GM21515 (cell line): ENCODE results near the gene DNAI4.
"Not testable (repeated sequence)": the region's sequence is repeated elsewhere in the genome, so short reads cannot be mapped to it uniquely, and the experiment has no call there.

Experiments used
- ATAC-seq: cut with Tn5 transposase; IDR thresholded peaks from one replicate; pipeline ENCODE4 v1.9.1; 2021; ENCODE audit not compliant: unreplicated experiment

The DNAI4 gene

DNA sequence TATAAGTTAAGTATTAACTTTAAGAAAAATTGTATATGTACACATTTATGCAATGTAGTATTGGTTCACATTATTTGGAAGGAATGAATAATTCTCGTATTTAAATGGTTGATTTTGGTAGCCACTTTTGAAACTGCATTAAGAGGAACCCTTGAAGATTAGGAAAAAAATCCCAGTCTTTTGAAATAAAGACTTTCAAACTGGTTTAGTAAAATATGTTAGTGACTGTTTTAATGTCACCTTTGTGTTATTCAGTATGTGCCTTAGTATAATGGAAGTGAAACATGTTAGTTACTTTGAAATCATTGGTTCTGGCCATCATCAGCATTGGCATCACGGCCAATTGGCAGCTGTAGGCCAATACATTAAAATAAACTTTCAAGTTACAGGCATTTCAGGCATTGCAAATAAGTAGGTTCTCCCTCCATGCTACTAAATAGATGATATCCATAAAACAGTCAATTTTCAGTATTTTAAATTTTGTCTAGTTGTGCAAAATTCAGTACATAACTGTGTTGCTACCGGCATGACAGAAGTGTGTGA lies 4.6 kb upstream of the DNAI4 start:
- no peak for ATAC-seq

- ATAC-seq: no peak
Measured at GRCh38 chr1:66927528-66927927, 2.9 kb upstream of the DNAI4 start.

DNA sequence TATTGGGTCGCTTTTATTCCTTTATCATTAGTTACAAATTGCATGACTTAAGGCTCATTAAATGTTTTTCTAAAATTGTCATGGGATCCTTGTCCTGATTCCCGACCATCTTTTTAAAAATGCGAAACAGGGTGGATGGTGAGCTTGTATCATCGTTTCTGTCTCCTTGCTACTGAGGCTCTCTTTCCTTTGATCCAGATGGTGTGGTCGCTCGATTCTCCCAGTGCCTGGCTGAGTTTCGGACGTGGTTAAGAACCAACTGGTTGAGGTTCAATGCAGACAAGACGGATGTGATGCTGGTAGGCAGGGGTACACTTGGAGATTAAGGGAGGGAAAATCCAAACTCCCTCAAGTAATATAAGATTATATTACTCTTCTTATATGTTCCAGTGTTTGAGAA lies 1.3 kb upstream of the DNAI4 start:
- ATAC-seq: no peak

DNA sequence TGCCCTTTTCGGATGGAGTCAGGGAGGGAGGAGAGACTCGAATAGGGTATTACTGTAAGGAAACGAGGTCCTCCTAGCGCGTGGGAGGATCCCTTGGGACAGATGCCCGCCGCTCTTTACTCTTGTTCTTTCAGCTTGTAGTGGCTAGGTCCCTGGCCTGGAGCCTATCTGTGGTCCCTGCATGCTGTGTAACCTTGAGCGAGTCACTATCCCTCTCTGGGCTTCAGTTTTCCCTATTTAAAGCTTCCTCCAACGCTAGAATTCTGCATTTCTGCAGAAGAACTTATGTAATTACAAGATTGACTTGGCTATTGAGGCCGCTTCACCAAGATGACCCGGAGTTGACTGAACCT lies 878 bp upstream of the DNAI4 start:
- peak; percentile 0 for ATAC-seq

- no peak for ATAC-seq
Measured at GRCh38 chr1:66920543-66920942, 4.1 kb downstream of the DNAI4 start.

DNA sequence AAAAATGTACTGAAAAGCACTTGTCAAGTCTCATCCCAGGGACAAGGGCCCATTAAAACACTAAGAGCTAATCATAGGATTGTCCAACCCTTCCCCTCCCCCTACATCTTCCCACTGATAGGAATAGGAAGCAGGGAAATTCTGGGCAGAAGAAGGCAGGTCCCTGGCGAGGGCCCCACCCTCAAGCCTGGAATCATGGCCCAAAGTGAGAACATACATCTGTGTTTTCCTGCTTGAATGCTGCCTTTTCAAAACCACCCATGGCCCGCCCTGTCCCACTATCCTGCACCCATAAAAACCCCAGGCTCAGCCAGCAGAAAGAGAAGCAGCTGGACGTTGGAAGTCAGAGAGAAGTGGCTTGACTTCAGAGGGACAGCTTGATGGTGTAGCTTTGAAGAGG lies 4.8 kb downstream of the DNAI4 start:
- ATAC-seq: no peak

DNA sequence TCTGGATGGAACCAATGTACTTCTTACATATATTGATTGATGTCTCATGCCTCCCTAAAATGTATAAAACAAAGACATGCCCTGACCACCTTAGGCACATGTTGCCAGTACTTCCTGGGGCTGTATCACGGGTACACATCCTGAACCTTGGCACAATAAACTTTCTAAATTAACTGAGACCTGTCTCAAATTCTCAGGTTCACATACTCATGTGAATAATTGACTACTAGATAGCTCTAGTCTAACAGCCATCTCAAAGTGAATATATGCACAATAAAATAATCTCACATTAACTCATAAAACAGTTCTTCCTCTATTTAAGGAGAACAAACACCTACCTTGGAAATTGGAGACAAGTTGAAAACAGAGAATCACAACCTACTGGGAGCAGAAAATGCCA lies 5.6 kb downstream of the DNAI4 start:
- ATAC-seq: no peak

DNA sequence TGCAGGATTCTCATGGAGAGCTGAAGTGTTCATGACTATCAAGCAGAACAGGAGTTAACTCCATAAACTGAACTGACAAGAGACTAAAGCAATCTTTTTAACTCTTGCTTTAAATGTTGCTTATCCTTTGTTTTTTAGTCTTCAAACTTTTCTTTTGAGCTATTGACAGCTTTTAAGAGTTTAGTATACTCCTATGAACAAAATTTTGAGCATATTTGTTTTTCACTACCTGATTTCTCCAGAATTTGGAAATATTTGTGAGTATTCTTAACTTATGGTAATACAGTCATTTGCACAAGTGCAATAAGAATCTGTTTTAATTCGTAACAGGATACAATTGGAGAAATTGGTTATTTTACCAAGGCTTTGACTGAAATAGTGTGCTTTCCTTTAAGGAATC lies 7.2 kb downstream of the DNAI4 start:
- ATAC-seq: no peak

DNA sequence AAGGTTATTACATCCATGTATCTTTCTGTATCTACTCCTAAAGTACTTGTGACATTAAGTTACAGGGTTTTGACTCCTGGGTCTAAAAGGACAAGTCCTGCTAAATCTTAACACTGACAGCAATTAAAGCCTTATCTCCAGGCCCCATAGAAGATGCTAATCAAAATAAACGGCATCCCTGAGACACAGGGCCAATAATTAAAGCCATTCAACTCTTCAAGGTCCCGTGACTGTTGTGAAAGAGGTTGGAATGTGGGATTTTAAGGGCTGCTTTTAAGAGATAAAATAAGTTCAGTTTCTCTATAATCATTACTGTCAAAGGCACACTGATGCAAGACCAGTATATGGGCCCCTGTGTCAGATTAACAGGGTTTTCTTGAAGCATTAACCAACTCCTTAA lies 8.3 kb downstream of the DNAI4 start:
- no peak for ATAC-seq

GRCh38 chr1:66915203-66915602 lies 9.5 kb downstream of the DNAI4 start:
- not testable (repeated sequence) for ATAC-seq

- ATAC-seq: no peak
Measured at GRCh38 chr1:66893712-66894111, 30.9 kb downstream of the DNAI4 start.

- ATAC-seq: no peak
Measured at GRCh38 chr1:66890621-66891020, 34.0 kb downstream of the DNAI4 start.

DNA sequence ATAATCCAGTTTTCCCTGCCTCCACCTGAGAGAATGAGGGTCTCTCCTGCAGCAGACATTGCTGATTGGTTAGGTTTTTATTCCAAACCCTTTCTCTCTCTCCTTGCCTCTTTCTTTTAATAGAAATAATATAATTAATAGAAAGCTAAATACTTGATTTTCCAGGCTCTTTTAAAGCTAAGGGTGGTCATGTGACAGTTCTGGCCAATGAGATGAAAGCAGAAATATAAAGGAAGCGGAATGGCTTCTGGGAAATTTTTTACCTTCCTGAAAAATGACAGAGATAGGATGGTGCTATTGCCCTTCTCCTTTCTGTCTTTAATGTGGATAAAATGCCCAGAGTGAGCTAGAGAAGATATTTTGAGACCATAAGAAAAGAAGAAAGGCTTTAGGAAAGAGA lies 35.6 kb downstream of the DNAI4 start:
- no peak for ATAC-seq

- no peak for ATAC-seq
Measured at GRCh38 chr1:66876664-66877063, 48.0 kb downstream of the DNAI4 start.

- ATAC-seq: no peak
Measured at GRCh38 chr1:66873111-66873510, 51.5 kb downstream of the DNAI4 start.

GRCh38 chr1:66872024-66872423 lies 52.6 kb downstream of the DNAI4 start:
- not testable (repeated sequence) for ATAC-seq

DNA sequence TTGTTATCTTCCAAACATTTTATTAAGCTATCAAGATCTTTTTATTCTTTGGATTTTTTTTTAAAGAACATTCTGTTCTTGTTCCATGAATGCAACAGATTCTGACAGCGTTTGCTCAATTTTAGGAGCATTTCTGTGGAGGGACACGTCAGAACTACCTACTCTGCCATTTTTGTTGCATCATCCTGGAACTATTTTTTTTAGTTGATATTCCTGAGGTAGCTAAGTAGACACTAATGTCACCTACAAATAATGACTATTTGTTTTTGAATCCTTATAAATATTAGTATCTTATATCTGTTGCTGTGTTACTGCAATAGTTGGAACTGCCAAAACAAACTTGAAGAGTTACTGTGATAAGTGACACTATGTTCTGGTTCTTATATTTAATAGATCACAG lies 57.2 kb downstream of the DNAI4 start:
- no peak for ATAC-seq

DNA sequence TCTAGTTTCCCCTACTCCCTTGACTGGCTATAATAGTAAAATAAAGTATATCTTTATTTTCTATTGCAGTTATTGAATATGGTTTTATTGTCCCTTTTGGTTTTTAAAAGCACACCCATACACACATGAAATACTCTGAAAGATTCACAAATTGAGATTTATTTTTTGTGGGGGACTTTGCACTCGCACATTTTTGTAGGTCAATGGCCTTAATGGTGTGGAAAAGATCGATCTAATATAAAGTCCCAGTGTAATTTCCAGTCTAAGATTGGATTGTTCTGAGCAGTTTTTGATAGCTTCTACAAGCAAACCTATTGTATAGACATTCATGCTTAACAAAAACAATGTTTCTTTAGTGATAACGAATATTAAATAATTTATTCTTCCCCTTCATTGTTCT lies 64.1 kb downstream of the DNAI4 start:
- no peak for ATAC-seq

GRCh38 chr1:66853379-66853778 lies 71.3 kb downstream of the DNAI4 start:
- ATAC-seq: no peak

GRCh38 chr1:66852870-66853269 lies 71.8 kb downstream of the DNAI4 start:
- no peak for ATAC-seq

DNA sequence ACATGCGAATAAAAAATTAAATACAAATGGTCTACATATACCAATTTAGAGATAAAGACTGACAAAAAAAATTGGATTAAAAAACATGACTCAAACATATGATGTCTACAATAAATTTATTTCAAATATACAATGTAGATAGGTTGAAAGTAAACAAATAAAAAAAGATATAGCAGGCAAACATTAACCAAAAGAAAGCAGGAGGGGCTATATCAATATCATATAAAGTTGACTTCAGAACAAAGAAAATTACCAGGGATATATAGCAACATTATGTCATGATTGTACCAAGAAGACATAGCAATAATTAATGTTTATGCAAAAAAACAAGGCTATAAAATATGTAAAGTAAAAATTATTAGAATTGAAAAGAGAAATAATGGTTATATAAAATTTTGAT lies 73.7 kb downstream of the DNAI4 start:
- no peak for ATAC-seq

DNA sequence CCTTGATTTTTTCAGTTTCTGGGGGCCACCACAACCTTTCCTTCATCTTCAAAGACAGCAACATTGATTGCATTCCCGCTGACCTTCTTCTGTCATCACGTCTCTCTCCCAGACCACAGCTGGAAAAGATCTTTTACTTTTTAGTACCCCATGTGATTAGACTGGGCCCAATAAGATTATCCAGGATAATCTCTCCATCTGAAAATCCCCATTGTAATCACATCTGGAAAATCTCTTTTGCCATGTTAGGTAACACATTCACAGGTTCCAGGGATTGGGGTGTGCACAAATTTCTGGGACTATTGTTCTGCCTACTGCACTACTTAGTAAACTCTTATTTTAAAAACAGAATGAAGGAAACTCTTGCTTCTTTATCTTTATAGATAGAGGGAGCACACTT lies 76.5 kb downstream of the DNAI4 start:
- no peak for ATAC-seq

- no peak for ATAC-seq
Measured at GRCh38 chr1:66840929-66841328, 83.7 kb downstream of the DNAI4 start.

GRCh38 chr1:66834926-66835325 lies 89.7 kb downstream of the DNAI4 start:
- ATAC-seq: no peak
